ENCODE results near the gene NDST4. TPM values are rescaled to one million over a fixed set of nuclear protein-coding genes. Genes with fewer than 3 reads are reported as not detected.

The NDST4 gene
- total and polyA plus RNA-seq, 2 of the 13 experiments (the other 11 are each of a cell fraction or from before 2014, with no cell fraction given): not detected

DNA sequence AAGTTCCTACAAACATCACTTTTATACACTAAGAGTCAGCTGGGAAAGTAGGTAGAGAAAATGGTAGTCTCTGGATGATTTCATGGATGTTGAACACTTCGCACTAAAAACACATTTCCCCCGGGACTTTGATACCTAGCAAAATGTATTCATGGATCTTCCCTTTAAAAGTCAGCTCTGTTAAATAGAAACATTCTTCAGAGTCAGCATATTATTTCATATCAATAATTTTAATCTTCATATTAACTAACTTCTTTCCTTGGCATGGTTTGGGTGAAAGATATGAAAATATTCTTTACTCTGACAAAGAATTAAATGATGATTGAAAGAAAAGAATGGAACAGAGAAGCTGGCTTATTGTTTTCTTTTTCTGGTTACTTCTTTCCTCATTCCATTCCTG is 185.5 kb downstream of the NDST4 start:
- H3K9ac ChIP-seq (ENCODE audit: insufficient read depth, low read depth, low read length): no peak overlapping the region
- no peaks in the 10 kb centered on the region for H3K36me3 ChIP-seq (replicated peaks in 1 of 2; ENCODE audit: control insufficient read depth in 1 of 2, insufficient read depth in 2 of 2, low read length in 2 of 2)
- DNase-seq (ENCODE audit: low spot score) (no peak), FAIRE-seq (no peak), ATAC-seq (no peak)
- H3K27me3 ChIP-seq (ENCODE audit: control insufficient read depth in 1 of 2, insufficient read depth in 2 of 2, low read length in 2 of 2): no peaks in the 10 kb centered on the region
- no peaks in the 10 kb centered on the region for H3K9me3 ChIP-seq (ENCODE audit: low read length)
- H3K79me2 ChIP-seq (ENCODE audit: insufficient read depth, low read length): no peaks in the 10 kb centered on the region
- intact Hi-C loops (cut with micrococcal nuclease; ENCODE audit: unreplicated experiment): no loop called here
- ChIA-PET POLR2A (no interaction called here), CTCF (ENCODE audit: low intra/inter-chr PET ratio, low total read pairs) (no interaction called here)
- in situ Hi-C loops (cut with HindIII; ENCODE audit: extremely low pct_ligation_motif_present, low pct_unique_long_range_greater_than_20kb): no loop called here
- H3K4me2 ChIP-seq (ENCODE audit: low read depth, low read length): no peak overlapping the region
- H4K20me1 ChIP-seq (ENCODE audit: insufficient read depth, low read length): no peaks in the 10 kb centered on the region
- no peak for TF ChIP-seq ELF3 (CRISPR knock-in tag; IDR thresholded peaks at IDR 0.05)
- no peak for TF ChIP-seq SNAPC5 (CRISPR knock-in tag; IDR thresholded peaks at IDR 0.05; ENCODE audit: borderline replicate concordance)
- peak; percentile 60 for TF ChIP-seq MAFF (IDR thresholded peaks at IDR 0.05; ENCODE audit: low read depth, low read length)
- peak; percentile 37 to 65 for TF ChIP-seq MAFK (conservative IDR thresholded peaks at IDR 0.05 in 1 of 2, IDR thresholded peaks at IDR 0.05 in 1 of 2; ENCODE audit: low read length in 2 of 2)
- TF ChIP-seq ZNF644 (CRISPR knock-in tag; IDR thresholded peaks at IDR 0.05; ENCODE audit: low read depth): no peak
- BruUV-seq (replicated peaks): no TSS peak
- H2AFZ ChIP-seq (ENCODE audit: low read length): no peak overlapping the region
- H3K4me3 ChIP-seq (replicated peaks in 1 of 3; ENCODE audit: insufficient read depth in 1 of 3, low read depth in 2 of 3, low read length in 3 of 3): no peak overlapping the region
- 0% methylated on average over 2 of the region's 2 CpGs for WGBS (ENCODE audit: low lambda C conversion rate)
- no peaks in the 10 kb centered on the region for H3K4me1 ChIP-seq (ENCODE audit: insufficient read depth, low read length)
- H3K27ac ChIP-seq (ENCODE audit: extremely low read length, insufficient read depth, low read length): no peak overlapping the region

DNA sequence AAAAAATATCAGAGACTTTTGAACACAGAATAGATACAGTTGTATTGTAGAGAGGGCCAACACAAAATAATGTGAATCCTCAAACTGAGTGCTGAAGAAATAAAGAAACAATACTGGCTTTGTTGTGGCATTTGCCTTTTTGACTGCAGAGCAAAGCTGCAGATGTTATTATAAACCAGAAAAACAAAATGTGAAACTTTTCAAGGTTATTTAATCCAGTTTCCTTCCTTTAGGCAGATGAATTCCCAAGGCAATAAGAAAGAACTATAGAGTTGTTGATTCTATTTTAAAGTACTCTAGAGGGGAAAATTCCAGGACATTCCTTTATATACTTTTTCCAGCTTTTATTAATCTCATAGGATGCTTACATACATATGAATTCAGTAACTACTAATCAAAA is 186.8 kb downstream of the NDST4 start:
- Histone ChIP-seq H3K36me3 (replicated peaks in 1 of 2; ENCODE audit: control insufficient read depth in 1 of 2, insufficient read depth in 2 of 2, low read length in 2 of 2) (no peaks in the 10 kb centered on the region), H3K4me1 (ENCODE audit: insufficient read depth, low read length) (0 out of 2 replicates have a peak, but pooled peaks cover 9% of the 10 kb centered on the region), H2AFZ (ENCODE audit: low read length) (no peak overlapping the region), H4K20me1 (ENCODE audit: insufficient read depth, low read length) (no peaks in the 10 kb centered on the region), H3K27ac (ENCODE audit: extremely low read length, insufficient read depth, low read length) (no peak overlapping the region), H3K9me3 (ENCODE audit: low read length) (no peaks in the 10 kb centered on the region), H3K4me3 (replicated peaks in 1 of 3; ENCODE audit: insufficient read depth in 1 of 3, low read depth in 2 of 3, low read length in 3 of 3) (no peak overlapping the region), H3K4me2 (ENCODE audit: low read depth, low read length) (no peak overlapping the region), H3K79me2 (ENCODE audit: insufficient read depth, low read length) (no peaks in the 10 kb centered on the region), H3K9ac (ENCODE audit: insufficient read depth, low read depth, low read length) (no peak overlapping the region), H3K27me3 (ENCODE audit: control insufficient read depth in 1 of 2, insufficient read depth in 2 of 2, low read length in 2 of 2) (no peaks in the 10 kb centered on the region)
- FAIRE-seq: no peak
- no peak for TF ChIP-seq SNAPC5 (CRISPR knock-in tag; IDR thresholded peaks at IDR 0.05; ENCODE audit: borderline replicate concordance)
- TF ChIP-seq, protein P1, sequence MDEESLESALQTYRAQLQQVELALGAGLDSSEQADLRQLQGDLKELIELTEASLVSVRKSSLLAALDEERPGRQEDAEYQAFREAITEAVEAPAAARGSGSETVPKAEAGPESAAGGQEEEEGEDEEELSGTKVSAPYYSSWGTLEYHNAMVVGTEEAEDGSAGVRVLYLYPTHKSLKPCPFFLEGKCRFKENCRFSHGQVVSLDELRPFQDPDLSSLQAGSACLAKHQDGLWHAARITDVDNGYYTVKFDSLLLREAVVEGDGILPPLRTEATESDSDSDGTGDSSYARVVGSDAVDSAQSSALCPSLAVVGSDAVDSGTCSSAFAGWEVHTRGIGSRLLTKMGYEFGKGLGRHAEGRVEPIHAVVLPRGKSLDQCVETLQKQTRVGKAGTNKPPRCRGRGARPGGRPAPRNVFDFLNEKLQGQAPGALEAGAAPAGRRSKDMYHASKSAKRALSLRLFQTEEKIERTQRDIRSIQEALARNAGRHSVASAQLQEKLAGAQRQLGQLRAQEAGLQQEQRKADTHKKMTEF (CRISPR knock-in tag; IDR thresholded peaks at IDR 0.05): no peak
- TF ChIP-seq RBM39 (IDR thresholded peaks at IDR 0.05; ENCODE audit: low read depth, low read length, poor library complexity, severe bottlenecking): no peak
- TF ChIP-seq ZNF383 (CRISPR knock-in tag; IDR thresholded peaks at IDR 0.05; ENCODE audit: borderline replicate concordance): no peak
- no peak for TF ChIP-seq ZMYM4 (CRISPR knock-in tag; IDR thresholded peaks at IDR 0.05)
- TF ChIP-seq, protein P2, sequence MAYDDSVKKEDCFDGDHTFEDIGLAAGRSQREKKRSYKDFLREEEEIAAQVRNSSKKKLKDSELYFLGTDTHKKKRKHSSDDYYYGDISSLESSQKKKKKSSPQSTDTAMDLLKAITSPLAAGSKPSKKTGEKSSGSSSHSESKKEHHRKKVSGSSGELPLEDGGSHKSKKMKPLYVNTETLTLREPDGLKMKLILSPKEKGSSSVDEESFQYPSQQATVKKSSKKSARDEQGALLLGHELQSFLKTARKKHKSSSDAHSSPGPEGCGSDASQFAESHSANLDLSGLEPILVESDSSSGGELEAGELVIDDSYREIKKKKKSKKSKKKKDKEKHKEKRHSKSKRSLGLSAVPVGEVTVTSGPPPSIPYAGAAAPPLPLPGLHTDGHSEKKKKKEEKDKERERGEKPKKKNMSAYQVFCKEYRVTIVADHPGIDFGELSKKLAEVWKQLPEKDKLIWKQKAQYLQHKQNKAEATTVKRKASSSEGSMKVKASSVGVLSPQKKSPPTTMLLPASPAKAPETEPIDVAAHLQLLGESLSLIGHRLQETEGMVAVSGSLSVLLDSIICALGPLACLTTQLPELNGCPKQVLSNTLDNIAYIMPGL (CRISPR knock-in tag; IDR thresholded peaks at IDR 0.05; ENCODE audit: borderline replicate concordance in 1 of 2, low read depth in 1 of 2): no peak
- no peak for TF ChIP-seq ZNF329 (CRISPR knock-in tag; IDR thresholded peaks at IDR 0.05; ENCODE audit: low read depth)
- no peak for TF ChIP-seq ZNF281 (CRISPR knock-in tag; IDR thresholded peaks at IDR 0.05; ENCODE audit: borderline replicate concordance)
- in situ Hi-C loops (cut with HindIII; ENCODE audit: extremely low pct_ligation_motif_present, low pct_unique_long_range_greater_than_20kb): no loop called here
- intact Hi-C loops (cut with micrococcal nuclease; ENCODE audit: unreplicated experiment): no loop called here
- no peak for ATAC-seq
- DNase-seq (ENCODE audit: low spot score): no peak
- POLR2A ChIA-PET: no interaction called here
- CTCF ChIA-PET (ENCODE audit: low intra/inter-chr PET ratio, low total read pairs): no interaction called here
- BruUV-seq (replicated peaks): no TSS peak
